ENCODE results near the gene RUBCNL.

Gene RUBCNL

GRCh38 chr13:46340011-46340410, 47.0 kb downstream of the RUBCNL start:
- no peak for DNase-seq

- DNase-seq, result no peak
Observed at GRCh38 chr13:46339035-46339666, 47.9 kb downstream of the RUBCNL start.

DNA sequence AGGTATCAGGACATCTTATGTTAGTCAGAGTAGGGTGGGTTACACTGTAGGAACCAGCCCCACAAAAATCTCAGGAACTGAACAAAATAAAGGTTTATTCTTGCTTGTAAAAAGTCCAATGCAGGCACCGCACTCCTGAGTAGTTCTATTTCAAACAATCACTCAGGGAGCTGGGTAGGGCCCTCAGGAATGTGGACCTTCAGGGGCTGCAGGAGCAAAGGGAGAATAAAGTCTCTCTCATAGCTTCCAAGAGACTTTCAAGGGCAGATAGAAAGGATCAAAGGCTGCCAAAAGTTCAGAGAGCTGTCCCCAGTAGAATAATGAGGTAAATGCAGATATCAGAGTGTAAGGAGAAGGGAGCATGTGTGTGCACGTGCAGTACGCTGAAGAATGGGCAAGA, 49.4 kb downstream of the RUBCNL start:
- no peak for DNase-seq

- DNase-seq, result no peak
Observed at GRCh38 chr13:46334035-46334822, 52.8 kb downstream of the RUBCNL start.

GRCh38 chr13:46332772-46333171, 54.3 kb downstream of the RUBCNL start:
- no peak for DNase-seq

GRCh38 chr13:46329624-46330023, 57.4 kb downstream of the RUBCNL start:
- no peak for DNase-seq

- DNase-seq, result no peak
Observed at GRCh38 chr13:46327246-46327645, 59.8 kb downstream of the RUBCNL start.

GRCh38 chr13:46324976-46325375, 62.1 kb downstream of the RUBCNL start:
- DNase-seq, result no peak

DNA sequence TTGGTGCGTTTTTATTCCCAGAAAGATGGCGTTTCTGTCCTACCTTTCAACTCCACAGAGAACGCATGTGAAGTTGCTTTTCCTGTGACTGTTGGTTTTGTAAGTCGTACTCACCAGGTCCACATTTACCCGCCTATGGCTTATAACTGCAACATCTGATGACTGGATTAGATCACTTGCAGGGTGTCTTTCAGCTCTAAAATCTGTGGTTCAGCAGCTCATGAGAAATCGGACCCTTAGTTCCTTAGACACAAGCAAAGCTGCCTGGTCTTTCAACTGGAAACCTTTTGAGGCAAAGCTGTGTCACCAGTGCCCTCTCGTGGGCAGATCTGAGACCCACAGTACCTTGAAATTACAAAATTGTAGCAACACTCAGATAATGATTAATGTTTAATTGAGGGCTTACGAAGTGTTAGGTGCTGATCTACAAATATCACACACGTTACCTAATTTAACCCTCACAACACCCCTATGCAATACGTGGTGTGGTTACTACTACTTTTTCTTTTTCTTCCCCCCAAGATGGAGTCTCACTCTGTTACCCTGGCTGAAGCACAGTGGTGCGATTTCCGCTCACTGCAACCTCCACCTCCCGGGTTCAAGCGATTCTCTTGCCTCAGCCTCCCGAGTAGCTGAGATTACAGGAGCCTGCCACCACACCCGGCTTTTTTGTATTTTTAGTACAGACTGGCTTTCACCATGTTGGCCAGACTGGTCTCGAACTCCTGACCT, 65.4 kb downstream of the RUBCNL start:
- peak; percentile 86 for DNase-seq

DNA sequence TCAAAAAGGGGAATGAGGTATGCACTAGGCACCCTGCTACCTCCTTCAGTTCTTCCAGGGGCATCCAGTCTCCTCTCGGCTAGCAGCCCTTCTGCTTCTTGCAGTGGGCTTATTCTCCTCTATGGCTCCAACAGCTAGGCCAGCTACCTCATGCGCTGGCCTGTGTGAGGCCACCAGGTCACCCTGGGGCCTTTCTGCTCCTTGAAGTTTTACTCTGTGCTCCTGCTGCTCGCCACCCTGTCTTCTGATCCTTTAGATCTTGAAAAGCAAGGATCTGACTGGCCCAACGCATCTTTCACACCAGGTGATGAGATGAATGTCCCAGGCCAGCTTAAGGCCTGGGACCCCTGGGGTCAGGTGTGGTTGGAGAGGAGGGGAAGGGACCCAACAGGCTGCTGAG, 66.2 kb downstream of the RUBCNL start:
- DNase-seq, result peak; percentile 72

GRCh38 chr13:46320406-46320805, 66.6 kb downstream of the RUBCNL start:
- DNase-seq, result no peak

GRCh38 chr13:46318986-46319385, 68.1 kb downstream of the RUBCNL start:
- DNase-seq, result no peak

GRCh38 chr13:46317120-46317519, 69.9 kb downstream of the RUBCNL start:
- DNase-seq, result no peak

DNA sequence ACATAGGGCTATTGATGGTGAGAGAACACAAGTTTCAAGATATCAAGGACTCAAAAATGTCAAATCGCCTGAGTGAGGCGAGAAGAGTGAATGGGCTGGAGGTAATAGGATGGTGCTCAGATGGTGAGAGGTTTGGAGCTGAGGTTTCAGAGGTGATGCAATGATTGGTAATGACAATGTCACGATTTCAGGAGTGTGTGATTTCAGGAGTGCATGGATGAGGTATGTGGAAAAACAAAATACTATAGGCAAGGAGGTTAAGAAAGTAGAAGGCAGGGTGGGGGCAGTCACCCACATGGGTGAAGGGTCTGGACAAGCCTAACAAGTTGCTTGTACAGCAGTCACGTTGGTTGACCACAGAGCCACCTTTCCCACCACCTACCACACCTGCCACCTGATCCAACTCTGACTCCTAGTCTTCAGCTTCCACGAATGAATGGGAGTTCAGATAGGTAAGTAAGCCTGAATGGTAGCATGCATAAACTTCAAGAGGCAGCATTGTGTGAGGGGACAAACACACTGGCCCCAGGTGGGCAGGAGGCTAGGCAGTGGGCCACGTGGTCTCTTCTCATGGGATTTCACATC, 71.5 kb downstream of the RUBCNL start:
- no peak for DNase-seq

- DNase-seq, result no peak
Observed at GRCh38 chr13:46315036-46315435, 72.0 kb downstream of the RUBCNL start.

- no peak for DNase-seq
Observed at GRCh38 chr13:46314587-46314986, 72.5 kb downstream of the RUBCNL start.

DNA sequence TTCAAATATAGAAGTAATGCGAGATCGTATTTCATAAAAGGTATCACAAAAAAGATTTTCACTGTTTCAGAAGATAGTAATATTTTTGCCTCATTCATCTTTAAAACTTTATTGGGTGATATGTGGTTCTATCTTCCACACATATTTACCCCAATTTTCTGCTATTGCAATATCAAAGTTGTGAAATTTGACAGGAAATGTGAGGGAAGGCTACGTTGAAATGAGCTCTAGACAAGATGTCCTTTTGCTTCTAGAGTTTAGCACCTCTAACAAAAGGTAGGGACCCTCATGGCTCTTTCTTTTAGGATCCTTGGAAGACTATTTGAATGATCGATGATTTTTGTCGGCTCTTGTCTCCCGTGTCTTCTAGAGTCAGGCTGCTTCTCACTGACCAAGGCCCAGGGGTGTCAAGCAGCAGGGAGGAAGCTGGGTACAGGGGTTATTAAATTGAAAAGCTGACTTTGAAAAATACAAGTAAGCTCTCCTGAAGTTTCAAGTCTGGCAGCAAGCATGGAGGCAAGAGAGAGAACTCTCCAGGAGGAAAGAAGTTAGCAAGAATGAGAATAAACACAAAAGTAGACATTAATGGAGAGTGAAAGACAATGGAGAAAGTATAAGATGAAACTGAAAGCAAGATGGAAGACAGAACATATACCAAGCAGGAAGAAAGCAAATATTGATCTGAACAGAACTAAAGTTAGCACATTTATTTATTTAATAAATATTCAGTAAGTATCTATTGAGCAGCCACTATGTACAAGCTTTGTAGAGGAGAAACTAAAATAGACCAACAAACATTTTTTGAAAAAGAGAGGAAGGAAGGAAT, 73.4 kb downstream of the RUBCNL start:
- DNase-seq, result no peak

DNA sequence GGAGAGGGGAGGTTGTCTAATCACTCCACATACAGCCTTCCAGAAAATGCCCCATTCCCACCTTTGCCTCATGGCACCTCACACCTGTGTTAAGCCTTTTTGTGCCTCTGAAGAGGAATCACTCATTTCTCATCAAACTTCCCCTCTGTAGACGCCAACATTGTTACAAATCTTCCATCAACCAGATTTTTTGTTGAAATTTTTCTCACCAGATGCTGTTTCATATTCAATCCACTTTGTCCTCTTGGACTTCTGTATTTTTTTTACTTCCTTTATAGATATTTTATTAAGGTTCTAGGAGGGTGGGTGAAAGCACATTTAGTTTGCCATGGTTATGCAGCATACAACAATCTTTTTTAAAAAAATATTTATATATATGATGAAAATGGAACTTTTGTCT, 74.0 kb downstream of the RUBCNL start:
- no peak for DNase-seq

DNA sequence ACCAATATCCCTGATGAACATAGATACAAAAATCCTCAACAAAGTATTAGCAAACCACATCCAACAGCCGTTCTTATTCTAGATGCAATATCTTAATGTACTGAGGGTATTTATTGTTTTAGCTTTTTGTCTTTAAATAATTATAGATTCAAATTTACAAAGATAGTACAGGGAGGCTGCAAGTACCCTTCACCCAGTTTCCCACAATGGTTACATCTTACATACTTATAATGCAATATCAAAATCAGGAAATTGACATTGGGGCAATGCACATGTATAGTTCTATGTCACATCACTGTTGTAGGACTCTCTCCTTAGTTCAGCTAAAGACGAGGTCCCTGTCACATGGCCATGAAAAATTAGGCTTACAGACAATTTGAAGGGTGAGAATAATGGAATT, 75.8 kb downstream of the RUBCNL start:
- no peak for DNase-seq

DNA sequence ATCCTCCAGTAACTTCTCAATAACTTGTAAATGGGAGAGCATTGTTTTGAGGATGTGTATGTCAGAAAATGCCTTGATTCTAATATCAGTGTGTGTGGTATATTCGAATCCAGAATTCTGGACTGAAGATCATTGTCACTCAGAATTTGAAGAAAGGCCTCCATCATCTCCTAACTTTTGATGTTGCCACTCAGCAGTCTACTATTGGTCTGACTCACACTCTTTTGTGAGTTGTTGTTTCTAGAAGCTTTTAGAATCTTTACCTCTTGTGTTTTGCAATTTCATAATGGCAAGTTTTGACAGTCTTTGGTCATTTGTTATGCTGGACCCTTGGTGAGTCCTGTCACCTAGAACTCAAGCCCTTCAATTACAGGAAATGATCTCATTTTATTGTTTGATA, 77.0 kb downstream of the RUBCNL start:
- DNase-seq, result no peak

GRCh38 chr13:46307554-46307953, 79.5 kb downstream of the RUBCNL start:
- DNase-seq, result no peak

GRCh38 chr13:46304546-46304945, 82.5 kb downstream of the RUBCNL start:
- DNase-seq, result no peak

Data from activated CD8-positive, alpha-beta memory T cell treated with anti-CD3 and anti-CD28 coated beads for 24 hours (primary cell).